ENCODE results near the gene VPS26A. TPM values are rescaled to one million over a fixed set of nuclear protein-coding genes. Genes with fewer than 3 reads are reported as not detected.

VPS26A gene
- total RNA-seq, 1 donor from 2014 or later, result 61.6 TPM

DNA sequence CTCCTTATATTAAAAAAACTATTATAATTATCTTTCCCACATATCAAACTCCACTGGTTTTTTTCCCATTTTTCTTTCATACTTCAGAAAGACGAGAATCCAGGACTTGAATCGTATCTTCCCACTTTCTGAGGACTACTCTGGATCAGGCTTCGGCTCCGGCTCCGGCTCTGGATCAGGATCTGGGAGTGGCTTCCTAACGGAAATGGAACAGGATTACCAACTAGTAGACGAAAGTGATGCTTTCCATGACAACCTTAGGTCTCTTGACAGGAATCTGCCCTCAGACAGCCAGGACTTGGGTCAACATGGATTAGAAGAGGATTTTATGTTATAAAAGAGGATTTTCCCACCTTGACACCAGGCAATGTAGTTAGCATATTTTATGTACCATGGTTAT, 20.2 kb upstream of the VPS26A start:
- H3K4me2 ChIP-seq (ENCODE audit: low read length), result no peak overlapping the region
- FAIRE-seq, result no peak
- Mint-ChIP-seq H3K4me1 (ENCODE audit: low read depth, unreplicated experiment) (peaks cover 7% of the 10 kb centered on the region), H3K27ac (ENCODE audit: unreplicated experiment) (no peak overlapping the region), H3K9me3 (ENCODE audit: unreplicated experiment) (no peaks in the 10 kb centered on the region), H3K4me3 (ENCODE audit: unreplicated experiment) (no peak overlapping the region), H3K27me3 (ENCODE audit: low read depth, unreplicated experiment) (peaks cover 7% of the 10 kb centered on the region), H3K36me3 (ENCODE audit: low read depth, unreplicated experiment) (no peaks in the 10 kb centered on the region)
- DNase-seq (ENCODE audit: low read depth), result no peak
- no peak overlapping the region for H3K27ac ChIP-seq (ENCODE audit: low read depth, low read length)
- H3K79me2 ChIP-seq (ENCODE audit: insufficient read depth, low read length), result peaks cover 10% of the 10 kb centered on the region
- H3K4me3 ChIP-seq (ENCODE audit: insufficient read depth, low read depth, low read length), result no peak overlapping the region
- H3K9me3 ChIP-seq (ENCODE audit: insufficient read depth, low read depth, low read length), result no peaks in the 10 kb centered on the region
- H3K4me1 ChIP-seq (ENCODE audit: insufficient read depth, low read length), result peaks cover 7% of the 10 kb centered on the region
- no peaks in the 10 kb centered on the region for H3K27me3 ChIP-seq (ENCODE audit: insufficient read depth, low read length)
- H3K36me3 ChIP-seq (ENCODE audit: insufficient read depth, low read length), result no peaks in the 10 kb centered on the region
- no peak overlapping the region for H3K9ac ChIP-seq (ENCODE audit: low read length)
- H4K20me1 ChIP-seq (ENCODE audit: insufficient read depth, low read length), result no peaks in the 10 kb centered on the region
- TF ChIP-seq EZH2 (IDR thresholded peaks at IDR 0.05; ENCODE audit: insufficient read depth, low read length), result no peak
- TF ChIP-seq CTCF (IDR thresholded peaks at IDR 0.05; ENCODE audit: insufficient read depth, low read depth, low read length), result no peak
- H2AFZ ChIP-seq (ENCODE audit: low read depth, low read length), result no peak overlapping the region

- no peak for DNase-seq (ENCODE audit: low read depth)
- Histone ChIP-seq H3K27me3 (ENCODE audit: insufficient read depth, low read length) (no peaks in the 10 kb centered on the region), H3K27ac (ENCODE audit: low read depth, low read length) (no peak overlapping the region), H3K79me2 (ENCODE audit: insufficient read depth, low read length) (peaks cover 10% of the 10 kb centered on the region), H2AFZ (ENCODE audit: low read depth, low read length) (no peak overlapping the region), H3K4me2 (ENCODE audit: low read length) (no peak overlapping the region), H3K9me3 (ENCODE audit: insufficient read depth, low read depth, low read length) (no peaks in the 10 kb centered on the region), H3K36me3 (ENCODE audit: insufficient read depth, low read length) (no peaks in the 10 kb centered on the region), H3K4me3 (ENCODE audit: insufficient read depth, low read depth, low read length) (no peak overlapping the region), H3K4me1 (ENCODE audit: insufficient read depth, low read length) (peaks cover 7% of the 10 kb centered on the region), H3K9ac (ENCODE audit: low read length) (no peak overlapping the region), H4K20me1 (ENCODE audit: insufficient read depth, low read length) (no peaks in the 10 kb centered on the region)
- Mint-ChIP-seq H3K9me3 (ENCODE audit: unreplicated experiment) (no peaks in the 10 kb centered on the region), H3K4me1 (ENCODE audit: low read depth, unreplicated experiment) (peaks cover 7% of the 10 kb centered on the region), H3K27ac (ENCODE audit: unreplicated experiment) (no peak overlapping the region), H3K27me3 (ENCODE audit: low read depth, unreplicated experiment) (peaks cover 10% of the 10 kb centered on the region), H3K4me3 (ENCODE audit: unreplicated experiment) (no peak overlapping the region), H3K36me3 (ENCODE audit: low read depth, unreplicated experiment) (no peaks in the 10 kb centered on the region)
- FAIRE-seq, result no peak
- no peak for TF ChIP-seq EZH2 (IDR thresholded peaks at IDR 0.05; ENCODE audit: insufficient read depth, low read length)
- no peak for TF ChIP-seq CTCF (IDR thresholded peaks at IDR 0.05; ENCODE audit: insufficient read depth, low read depth, low read length)
Measured at GRCh38 chr10:69104994-69105790, 18.8 kb upstream of the VPS26A start.

- Histone ChIP-seq H3K27ac (ENCODE audit: low read depth, low read length) (no peak overlapping the region), H3K4me2 (ENCODE audit: low read length) (no peak overlapping the region), H3K4me3 (ENCODE audit: insufficient read depth, low read depth, low read length) (no peak overlapping the region), H3K27me3 (ENCODE audit: insufficient read depth, low read length) (peaks cover 5% of the 10 kb centered on the region), H3K36me3 (ENCODE audit: insufficient read depth, low read length) (no peaks in the 10 kb centered on the region), H2AFZ (ENCODE audit: low read depth, low read length) (no peak overlapping the region), H3K4me1 (ENCODE audit: insufficient read depth, low read length) (peaks cover 4% of the 10 kb centered on the region), H3K9ac (ENCODE audit: low read length) (no peak overlapping the region), H3K79me2 (ENCODE audit: insufficient read depth, low read length) (peaks cover 7% of the 10 kb centered on the region), H3K9me3 (ENCODE audit: insufficient read depth, low read depth, low read length) (no peaks in the 10 kb centered on the region), H4K20me1 (ENCODE audit: insufficient read depth, low read length) (no peaks in the 10 kb centered on the region)
- Mint-ChIP-seq H3K4me1 (ENCODE audit: low read depth, unreplicated experiment) (peaks cover 5% of the 10 kb centered on the region), H3K9me3 (ENCODE audit: unreplicated experiment) (peaks cover 1% of the 10 kb centered on the region), H3K4me3 (ENCODE audit: unreplicated experiment) (no peak overlapping the region), H3K27me3 (ENCODE audit: low read depth, unreplicated experiment) (peaks cover 23% of the 10 kb centered on the region), H3K27ac (ENCODE audit: unreplicated experiment) (no peak overlapping the region), H3K36me3 (ENCODE audit: low read depth, unreplicated experiment) (no peaks in the 10 kb centered on the region)
- no peak for DNase-seq (ENCODE audit: low read depth)
- FAIRE-seq, result no peak
- TF ChIP-seq CTCF (IDR thresholded peaks at IDR 0.05; ENCODE audit: insufficient read depth, low read depth, low read length) (no peak), EZH2 (IDR thresholded peaks at IDR 0.05; ENCODE audit: insufficient read depth, low read length) (no peak)
Measured at GRCh38 chr10:69107176-69107490, 16.8 kb upstream of the VPS26A start.
